Activated naive CD8-positive, alpha-beta T cell (primary cell): Measurements from ENCODE around the gene BMI1.

Experiments
- H3K27ac Mint-ChIP-seq: one replicate; pipeline ENCODE4 v1.8.0; 2021; ENCODE audit warnings: mixed read lengths
- H3K27me3 Mint-ChIP-seq: one replicate; pipeline ENCODE4 v1.8.0; 2021; ENCODE audit warnings: mixed read lengths
- H3K36me3 Mint-ChIP-seq: one replicate; pipeline ENCODE4 v1.8.0; 2021; ENCODE audit warnings: mixed read lengths
- H3K4me1 Mint-ChIP-seq: one replicate; pipeline ENCODE4 v1.8.0; 2021; ENCODE audit warnings: low read depth, mixed read lengths
- H3K4me3 Mint-ChIP-seq: one replicate; pipeline ENCODE4 v1.8.0; 2021; ENCODE audit warnings: mild to moderate bottlenecking, mixed read lengths
- H3K9me3 Mint-ChIP-seq: one replicate; pipeline ENCODE4 v1.8.0; 2021; ENCODE audit warnings: low read depth, mixed read lengths

BMI1 gene

GRCh38 chr10:22315455-22316285 is 5.2 kb upstream of the BMI1 start:
- peaks cover 1% of the 10 kb centered on the region for H3K27me3 Mint-ChIP-seq
- H3K4me1 Mint-ChIP-seq = peaks cover 36% of the 10 kb centered on the region
- H3K4me3 Mint-ChIP-seq = peak overlapping the region; percentile 92
- no peaks in the 10 kb centered on the region for H3K9me3 Mint-ChIP-seq
- H3K36me3 Mint-ChIP-seq = no peaks in the 10 kb centered on the region
- H3K27ac Mint-ChIP-seq = peak overlapping the region; percentile 92

GRCh38 chr10:22316286-22317075 is 4.4 kb upstream of the BMI1 start, which contains the start of gene COMMD3:
Gene COMMD3 (plus strand): TSS chr10:22316388. CDS start chr10:22316418, 30 bp downstream.
- H3K4me1 Mint-ChIP-seq = peaks cover 36% of the 10 kb centered on the region
- H3K9me3 Mint-ChIP-seq = no peaks in the 10 kb centered on the region

GRCh38 chr10:22317076-22317370 is 3.9 kb upstream of the BMI1 start:
- H3K4me1 Mint-ChIP-seq = peaks cover 36% of the 10 kb centered on the region
- H3K27ac Mint-ChIP-seq = peak overlapping the region; percentile 92
- no peaks in the 10 kb centered on the region for H3K36me3 Mint-ChIP-seq
- H3K9me3 Mint-ChIP-seq = no peaks in the 10 kb centered on the region
- H3K27me3 Mint-ChIP-seq = peaks cover 1% of the 10 kb centered on the region
- H3K4me3 Mint-ChIP-seq = peak overlapping the region; percentile 93

More at GRCh38 chr10:22316286-22317075, 4.4 kb upstream of the BMI1 start, which contains the start of gene COMMD3:
- Mint-ChIP-seq H3K27ac (peak within 1 kb of the TSS; percentile 92), H3K36me3 (no peaks in the 10 kb centered on the region), H3K27me3 (peaks cover 1% of the 10 kb centered on the region), H3K4me3 (peak within 1 kb of the TSS; percentile 93)

GRCh38 chr10:22317771-22318565 is 2.9 kb upstream of the BMI1 start:
- Mint-ChIP-seq H3K27ac (peak overlapping the region; percentile 54), H3K27me3 (peaks cover 6% of the 10 kb centered on the region), H3K36me3 (no peaks in the 10 kb centered on the region), H3K9me3 (no peaks in the 10 kb centered on the region), H3K4me1 (peaks cover 41% of the 10 kb centered on the region), H3K4me3 (peak overlapping the region; percentile 93)

- H3K4me3 Mint-ChIP-seq = peak overlapping the region; percentile 93
- peaks cover 8% of the 10 kb centered on the region for H3K27me3 Mint-ChIP-seq
- H3K36me3 Mint-ChIP-seq = no peaks in the 10 kb centered on the region
- peaks cover 49% of the 10 kb centered on the region for H3K4me1 Mint-ChIP-seq
- H3K9me3 Mint-ChIP-seq = no peaks in the 10 kb centered on the region
- peak overlapping the region; percentile 41 for H3K27ac Mint-ChIP-seq
These were observed 2.1 kb upstream of the BMI1 start for GRCh38 chr10:22318772-22319171.

- Mint-ChIP-seq H3K27ac (peak overlapping the region; percentile 92), H3K4me3 (peak overlapping the region; percentile 90), H3K36me3 (no peaks in the 10 kb centered on the region), H3K9me3 (no peaks in the 10 kb centered on the region), H3K4me1 (peaks cover 57% of the 10 kb centered on the region), H3K27me3 (peaks cover 11% of the 10 kb centered on the region)
These were observed 1.3 kb upstream of the BMI1 start for GRCh38 chr10:22319547-22319979.

- Mint-ChIP-seq H3K36me3 (no peaks in the 10 kb centered on the region), H3K27me3 (peaks cover 14% of the 10 kb centered on the region), H3K9me3 (no peaks in the 10 kb centered on the region), H3K4me1 (peaks cover 57% of the 10 kb centered on the region), H3K27ac (peak overlapping the region; percentile 92), H3K4me3 (peak overlapping the region; percentile 90)
These were observed 830 bp upstream of the BMI1 start for GRCh38 chr10:22319980-22320558.

GRCh38 chr10:22321156-22321923 is 441 bp downstream of the BMI1 start:
- peaks cover 16% of the 10 kb centered on the region for H3K27me3 Mint-ChIP-seq
- peaks cover 57% of the 10 kb centered on the region for H3K4me1 Mint-ChIP-seq
- H3K27ac Mint-ChIP-seq = peak overlapping the region; percentile 93
- no peaks in the 10 kb centered on the region for H3K9me3 Mint-ChIP-seq
- peaks cover 2% of the 10 kb centered on the region for H3K36me3 Mint-ChIP-seq
- H3K4me3 Mint-ChIP-seq = peak overlapping the region; percentile 88

- peaks cover 60% of the 10 kb centered on the region for H3K4me1 Mint-ChIP-seq
- peak overlapping the region; percentile 90 for H3K27ac Mint-ChIP-seq
- peak overlapping the region; percentile 93 for H3K4me3 Mint-ChIP-seq
- no peaks in the 10 kb centered on the region for H3K9me3 Mint-ChIP-seq
- H3K27me3 Mint-ChIP-seq = peaks cover 20% of the 10 kb centered on the region
- H3K36me3 Mint-ChIP-seq = peaks cover 6% of the 10 kb centered on the region
These were observed 1.2 kb downstream of the BMI1 start for GRCh38 chr10:22321924-22322640.

GRCh38 chr10:22322641-22323160 is 1.8 kb downstream of the BMI1 start:
- H3K9me3 Mint-ChIP-seq = no peaks in the 10 kb centered on the region
- H3K4me1 Mint-ChIP-seq = peaks cover 56% of the 10 kb centered on the region
- H3K27me3 Mint-ChIP-seq = peaks cover 20% of the 10 kb centered on the region
- H3K27ac Mint-ChIP-seq = peak overlapping the region; percentile 90
- H3K36me3 Mint-ChIP-seq = peaks cover 7% of the 10 kb centered on the region
- H3K4me3 Mint-ChIP-seq = peak overlapping the region; percentile 93

GRCh38 chr10:22323538-22324305 is 2.8 kb downstream of the BMI1 start:
- Mint-ChIP-seq H3K27ac (peak overlapping the region; percentile 36), H3K4me3 (peak overlapping the region; percentile 93), H3K9me3 (no peaks in the 10 kb centered on the region), H3K27me3 (peaks cover 20% of the 10 kb centered on the region), H3K4me1 (peaks cover 47% of the 10 kb centered on the region), H3K36me3 (peaks cover 7% of the 10 kb centered on the region)

- Mint-ChIP-seq H3K27me3 (peaks cover 20% of the 10 kb centered on the region), H3K27ac (peak overlapping the region; percentile 69)
These were observed 3.5 kb downstream of the BMI1 start for GRCh38 chr10:22324413-22324812.

More at GRCh38 chr10:22324413-22324812, 3.5 kb downstream of the BMI1 start:
- H3K9me3 Mint-ChIP-seq = no peaks in the 10 kb centered on the region
- H3K36me3 Mint-ChIP-seq = peaks cover 7% of the 10 kb centered on the region
- peaks cover 43% of the 10 kb centered on the region for H3K4me1 Mint-ChIP-seq
- peak overlapping the region; percentile 93 for H3K4me3 Mint-ChIP-seq
